ENCODE results near the gene CSF3. TPM values are rescaled to one million over a fixed set of nuclear protein-coding genes. Genes with fewer than 3 reads are reported as not detected.

The CSF3 gene
- total RNA-seq, 1 experiment from 2014 or later, result not detected

GRCh38 chr17:40017422-40018080 is 2.3 kb downstream of the CSF3 start:
- H3K4me3 Mint-ChIP-seq, result peak overlapping the region in 1 of 2 experiments; percentile 61; a peak in 3 of 5 replicates
- H3K36me3 Mint-ChIP-seq (ENCODE audit: insufficient read depth in 1 of 3, low read depth in 3 of 3), result peaks cover 12 to 32% (median 30%) of the 10 kb centered on the region in 3 experiments; a peak in 6 of 7 replicates
- Histone ChIP-seq H3K4ac (ENCODE audit: low read depth, low read length) (no peak overlapping the region), H3K56ac (ENCODE audit: insufficient read length, low read depth, low read length) (no peak overlapping the region), H3K9me3 (ENCODE audit: control insufficient read depth, low read depth, low read length) (no peaks in the 10 kb centered on the region), H2BK5ac (ENCODE audit: insufficient read length, low read length) (no peak overlapping the region), H4K5ac (ENCODE audit: insufficient read length, low read depth, low read length) (no peak overlapping the region), H4K20me1 (ENCODE audit: control insufficient read depth, insufficient read depth, insufficient read length) (no peaks in the 10 kb centered on the region), H4K8ac (replicated peaks; ENCODE audit: insufficient read length, low read depth, low read length) (no peak overlapping the region), H3K27me3 (ENCODE audit: insufficient read depth, low read length) (no peaks in the 10 kb centered on the region), H3T11ph (ENCODE audit: low read length) (no peak overlapping the region), H3K79me2 (ENCODE audit: insufficient read depth, low read length) (no peaks in the 10 kb centered on the region), H3K79me1 (ENCODE audit: insufficient read depth, low read depth, low read length, poor library complexity, severe bottlenecking) (no peaks in the 10 kb centered on the region), H3K9ac (ENCODE audit: extremely low read depth, insufficient read length, low read length) (no peak overlapping the region), H2BK20ac (ENCODE audit: low read depth, low read length, poor library complexity, severe bottlenecking) (no peak overlapping the region), H3K18ac (ENCODE audit: insufficient read length, low read depth, low read length) (no peak overlapping the region), H3K27ac (ENCODE audit: insufficient read length, low read depth, low read length) (no peak overlapping the region), H3K14ac (ENCODE audit: insufficient read depth, low read length) (no peak overlapping the region), H2BK120ac (ENCODE audit: low read depth, low read length, poor library complexity, severe bottlenecking) (no peak overlapping the region), H3K4me2 (ENCODE audit: insufficient read depth, insufficient read length, low read length) (no peak overlapping the region), H2BK12ac (ENCODE audit: insufficient read length, low read depth, low read length) (no peak overlapping the region), H3K4me1 (ENCODE audit: insufficient read depth, low read length) (peaks cover 4% of the 10 kb centered on the region; the same call in 1 of the 2 replicates), H3K23me2 (ENCODE audit: insufficient read length, low read depth, low read length, poor library complexity, severe bottlenecking) (no peaks in the 10 kb centered on the region), H2AFZ (ENCODE audit: low read length) (no peak overlapping the region), H2BK15ac (ENCODE audit: low read depth, low read length) (no peak overlapping the region), H2AK5ac (ENCODE audit: insufficient read length, low read length) (no peak overlapping the region), H3K23ac (ENCODE audit: insufficient read length, low read depth, low read length) (no peak overlapping the region), H4K91ac (ENCODE audit: insufficient read length, low read depth, low read length) (no peak overlapping the region)
- 0 out of 2 replicates have a peak, but pooled peaks cover 3% of the 10 kb centered on the region for H3K27me3 Mint-ChIP-seq (ENCODE audit: low read depth)
- H3K27ac Mint-ChIP-seq, result peak overlapping the region in 2 of 3 experiments; percentile 63 to 96; a peak in 1 of 7 replicates
- H3K9me3 Mint-ChIP-seq, result no peaks in the 10 kb centered on the region; a peak in 1 of 5 replicates
- no peak for TF ChIP-seq CTCF (conservative IDR thresholded peaks at IDR 0.05)
- H3K4me1 Mint-ChIP-seq, result peaks cover 21 to 47% of the 10 kb centered on the region in 2 experiments
- no CpG with 5 or more reads among the region's 15 CpGs for WGBS (ENCODE audit: extremely low coverage, insufficient read length, low lambda C conversion rate)
- no peak for DNase-seq

Measured in H9 (cell line).